GM19452 (cell line): ENCODE results near the gene TAOK2.

Experiments used
- ATAC-seq: cut with Tn5 transposase; IDR thresholded peaks from one replicate; pipeline ENCODE4 v1.9.1; 2021; ENCODE audit not compliant: unreplicated experiment

Gene TAOK2

DNA sequence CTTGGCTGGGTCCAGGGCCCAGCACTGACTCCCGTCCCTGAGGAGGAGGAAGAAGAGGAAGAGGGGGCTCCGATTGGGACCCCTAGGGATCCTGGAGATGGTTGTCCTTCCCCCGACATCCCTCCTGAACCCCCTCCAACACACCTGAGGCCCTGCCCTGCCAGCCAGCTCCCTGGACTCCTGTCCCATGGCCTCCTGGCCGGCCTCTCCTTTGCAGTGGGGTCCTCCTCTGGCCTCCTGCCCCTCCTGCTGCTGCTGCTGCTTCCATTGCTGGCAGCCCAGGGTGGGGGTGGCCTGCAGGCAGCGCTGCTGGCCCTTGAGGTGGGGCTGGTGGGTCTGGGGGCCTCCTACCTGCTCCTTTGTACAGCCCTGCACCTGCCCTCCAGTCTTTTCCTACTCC, 13.3 kb downstream of the TAOK2 start:
- ATAC-seq: no peak

GRCh38 chr16:29987371-29988085, 13.9 kb downstream of the TAOK2 start:
- ATAC-seq: no peak

- ATAC-seq: no peak
These were observed 14.8 kb downstream of the TAOK2 start for GRCh38 chr16:29988346-29989075.

DNA sequence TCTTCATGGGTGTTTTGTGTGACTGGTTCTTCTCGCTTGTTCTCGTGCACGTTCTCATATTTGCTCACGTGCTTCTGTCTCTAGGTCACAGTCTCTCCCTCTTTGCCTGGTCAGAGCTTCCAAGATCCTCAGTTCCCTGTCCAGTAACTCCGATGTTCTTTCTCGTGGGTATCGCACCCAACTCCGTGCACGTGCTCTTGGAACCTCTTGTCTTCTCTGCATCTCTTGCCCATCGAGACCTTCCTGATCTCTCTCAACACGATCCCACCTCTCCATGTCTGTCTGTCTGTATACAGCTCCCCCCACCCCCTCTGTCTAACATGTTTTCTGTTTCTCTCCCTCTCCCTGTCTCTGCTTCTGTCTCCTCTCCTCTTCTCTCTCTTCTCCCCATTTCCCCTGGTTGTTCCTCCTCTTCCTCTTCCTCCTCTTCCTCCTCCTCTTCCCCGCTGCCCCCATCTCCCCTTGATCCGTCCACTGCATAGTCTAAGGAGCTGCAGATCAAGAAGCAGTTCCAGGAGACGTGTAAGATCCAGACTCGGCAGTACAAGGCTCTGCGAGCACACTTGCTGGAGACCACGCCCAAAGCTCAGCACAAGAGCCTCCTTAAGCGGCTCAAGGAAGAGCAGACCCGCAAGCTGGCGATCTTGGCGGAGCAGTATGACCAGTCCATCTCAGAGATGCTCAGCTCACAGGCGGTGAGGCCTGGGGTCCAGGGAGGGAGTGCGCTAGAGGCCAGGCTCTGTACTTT, 15.6 kb downstream of the TAOK2 start:
- ATAC-seq: no peak

GRCh38 chr16:29990034-29990433, 16.4 kb downstream of the TAOK2 start:
- no peak for ATAC-seq

- no peak for ATAC-seq
These were observed 17.4 kb downstream of the TAOK2 start for GRCh38 chr16:29990883-29991570.

DNA sequence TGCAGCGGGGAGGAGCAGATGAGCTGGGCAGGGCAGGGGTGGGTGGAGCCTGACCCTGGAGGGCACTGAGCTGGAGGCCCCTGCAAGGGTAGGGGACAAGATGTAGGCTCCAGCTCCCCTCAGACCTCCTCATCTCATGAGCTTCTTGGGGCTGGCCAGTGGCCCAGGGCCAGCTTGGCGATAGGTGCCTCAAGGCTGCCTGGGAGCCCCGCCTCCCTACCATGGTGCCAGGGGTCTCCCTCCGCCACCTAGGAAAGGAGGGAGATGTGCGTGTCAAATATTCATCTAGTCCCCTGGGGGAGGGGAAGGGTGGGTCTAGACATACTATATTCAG, 17.9 kb downstream of the TAOK2 start:
- ATAC-seq: no peak

GRCh38 chr16:29992344-29992967, 18.8 kb downstream of the TAOK2 start:
- ATAC-seq: no peak

- ATAC-seq: no peak
These were observed 19.7 kb downstream of the TAOK2 start for GRCh38 chr16:29993191-29993902.

- ATAC-seq: no peak
These were observed 20.4 kb downstream of the TAOK2 start for GRCh38 chr16:29993903-29994599.

DNA sequence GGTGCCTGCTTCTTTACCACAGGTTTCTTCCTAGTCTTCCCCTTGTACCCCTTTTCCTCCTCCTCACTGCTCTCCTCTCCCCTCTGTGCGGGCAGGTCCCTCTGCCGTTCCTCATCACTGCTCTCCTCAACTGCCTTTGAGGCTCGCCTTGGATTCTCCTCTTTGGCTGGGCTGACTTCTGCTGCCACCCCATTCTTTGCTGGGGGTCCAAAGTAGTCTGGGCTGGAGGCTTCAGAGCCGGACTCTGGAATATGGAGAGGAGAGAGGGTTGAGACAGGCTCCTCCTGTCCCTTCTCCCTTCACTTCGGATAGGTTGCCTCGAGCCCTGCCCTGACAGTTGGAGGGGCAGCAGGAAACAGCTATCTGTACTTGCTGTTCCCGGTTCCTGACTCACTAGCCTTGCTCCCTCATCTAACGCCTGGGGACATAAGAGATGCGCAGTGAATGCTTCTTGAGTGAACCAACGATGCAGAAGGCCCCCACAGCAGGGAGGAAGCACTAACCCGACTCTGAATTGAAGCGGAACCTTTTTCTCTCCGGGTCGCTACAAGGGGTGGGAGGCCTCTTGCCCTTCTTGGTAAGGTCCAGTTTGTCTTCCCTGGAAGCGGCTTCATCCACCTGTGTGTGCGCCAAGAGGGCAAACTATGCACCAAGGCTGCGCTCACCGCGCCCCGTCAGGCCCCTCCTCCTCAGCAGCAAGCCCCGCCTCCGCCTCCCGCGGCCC, 21.1 kb downstream of the TAOK2 start:
- no peak for ATAC-seq

- peak; percentile 50 for ATAC-seq
These were observed 21.7 kb downstream of the TAOK2 start, which contains the start of gene HIRIP3 for GRCh38 chr16:29995324-29995910. Gene HIRIP3, minus strand, starts transcription at chr16:29995617. Its CDS starts 12 bp downstream, at chr16:29995605.

DNA sequence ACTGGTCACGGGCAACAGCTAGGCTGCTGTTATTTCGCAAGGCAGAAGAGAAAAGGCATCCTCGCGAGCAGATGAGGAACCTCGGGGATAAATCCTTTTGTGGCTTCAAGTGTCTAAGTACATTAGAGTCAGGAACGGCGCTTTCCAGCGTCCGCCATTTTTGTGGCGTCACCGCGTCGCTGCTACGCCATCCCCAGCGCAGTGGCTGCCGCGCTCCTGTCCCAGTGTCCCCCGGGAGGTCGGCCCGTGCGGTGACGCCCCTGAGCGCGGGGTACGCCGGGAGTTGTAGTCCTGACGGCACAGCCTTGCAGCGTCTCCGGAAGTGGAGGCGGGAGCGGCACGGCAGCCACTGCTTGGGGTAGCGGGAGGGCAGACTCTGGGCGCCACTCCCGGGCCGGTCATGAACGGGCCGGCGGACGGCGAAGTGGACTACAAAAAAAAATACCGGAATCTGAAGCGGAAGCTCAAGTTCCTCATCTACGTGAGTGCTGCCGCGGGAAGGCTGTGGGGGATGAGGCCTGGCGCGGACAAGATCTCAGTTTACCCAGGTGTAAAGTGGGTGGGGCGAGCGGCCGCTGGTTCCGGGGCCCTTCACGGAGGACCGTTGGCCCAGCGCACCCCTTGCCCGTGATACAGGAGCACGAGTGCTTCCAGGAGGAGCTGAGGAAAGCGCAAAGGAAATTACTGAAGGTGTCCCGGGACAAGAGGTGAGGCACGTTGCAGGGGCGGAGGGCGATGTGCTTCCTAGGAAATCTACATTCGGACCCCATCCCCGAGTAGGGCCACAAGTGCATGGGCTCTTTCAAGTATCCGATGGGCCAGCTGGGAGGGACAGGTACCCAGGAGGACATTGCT, 22.5 kb downstream of the TAOK2 start, which contains the start of gene INO80E:
TSS of gene INO80E (plus strand) at position 331 of the 855 bp plus-strand sequence. CDS start at position 401, 70 bp downstream.
- ATAC-seq: peak; percentile 92

GRCh38 chr16:29996766-29997250, 23.1 kb downstream of the TAOK2 start:
- ATAC-seq: no peak

DNA sequence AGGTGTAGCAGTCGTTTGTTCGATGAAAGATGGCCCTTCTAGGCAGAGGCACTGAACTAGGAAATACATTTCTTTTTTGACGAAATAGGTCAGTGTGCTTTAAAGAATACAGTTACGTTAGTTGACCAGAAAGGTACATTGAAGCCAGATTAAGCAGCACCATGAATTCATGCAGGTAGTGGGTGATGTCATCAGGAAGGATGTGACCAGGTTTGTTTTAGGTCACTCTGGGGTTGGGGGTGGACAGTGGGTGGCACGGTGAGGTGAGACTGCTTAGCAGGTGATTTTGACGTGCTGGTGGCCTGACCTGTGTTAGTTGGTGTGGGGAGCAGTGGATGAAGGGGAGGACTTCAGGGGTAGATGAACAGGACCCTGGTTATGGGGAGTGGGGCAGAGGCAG, 25.9 kb downstream of the TAOK2 start:
- ATAC-seq: no peak

DNA sequence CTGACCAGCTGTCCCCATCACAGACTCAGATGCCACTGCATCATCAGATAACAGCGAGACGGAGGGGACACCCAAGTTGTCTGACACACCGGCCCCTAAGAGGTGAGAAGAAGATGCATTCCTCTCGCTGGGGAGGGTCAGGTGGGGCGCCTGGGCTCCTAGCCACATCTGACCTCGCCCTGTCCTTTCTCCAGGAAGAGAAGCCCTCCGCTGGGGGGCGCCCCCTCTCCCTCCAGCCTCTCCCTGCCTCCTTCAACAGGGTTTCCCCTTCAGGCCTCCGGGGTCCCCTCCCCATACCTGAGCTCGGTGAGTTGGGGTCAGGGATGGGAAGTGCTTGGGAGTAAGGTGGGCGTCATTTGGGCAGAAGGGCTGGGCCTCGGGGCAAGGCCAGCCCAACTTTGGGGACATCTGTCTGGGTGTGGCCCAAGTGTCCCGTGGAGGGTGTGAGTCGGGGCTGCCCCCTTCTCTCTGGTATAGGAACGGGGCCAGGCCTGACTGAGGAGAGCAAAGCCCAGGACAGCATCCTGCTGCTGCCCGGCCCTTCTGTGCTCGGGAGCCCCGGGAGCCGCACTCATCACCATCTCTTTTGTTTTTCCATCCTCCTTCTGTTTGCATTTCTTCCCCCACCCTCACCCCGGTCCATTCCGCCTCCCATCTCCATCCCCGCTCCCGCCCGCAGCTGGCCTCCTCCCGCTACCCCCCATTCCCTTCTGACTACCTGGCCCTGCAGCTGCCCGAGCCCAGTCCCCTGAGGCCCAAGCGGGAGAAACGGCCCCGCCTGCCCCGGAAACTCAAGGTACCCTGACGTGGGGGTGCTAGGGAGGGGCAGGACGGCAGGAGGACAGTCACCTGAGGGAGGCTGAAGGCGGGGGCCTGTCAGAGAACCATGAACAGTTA, 27.3 kb downstream of the TAOK2 start:
- ATAC-seq: no peak
